Upper lobe of right lung (tissue), 1 donor: ENCODE data around the gene TMOD1. TPM values are rescaled to one million over a fixed set of nuclear protein-coding genes. Genes with fewer than 3 reads are reported as not detected.

Experiments used
- ATAC-seq: fragments of 200-7000 bp; cut with Tn5 transposase; one replicate; pipeline ENCODE4 v1.9.1; 2020; ENCODE audit warnings: mild to moderate bottlenecking, moderate library complexity
- DNase-seq: peaks from one replicate; pipeline ENCODE4 v3.0.0-alpha.2; 2020
- H3K27ac ChIP-seq: fragments of 200-600 bp; one replicate; pipeline ENCODE4 v1.8.0; 2022
- H3K27me3 ChIP-seq: fragments of 200-600 bp; one replicate; pipeline ENCODE4 v1.8.0; 2022; ENCODE audit warnings: mild to moderate bottlenecking
- H3K36me3 ChIP-seq: fragments of 200-600 bp; one replicate; pipeline ENCODE4 v1.8.0; 2022
- H3K4me1 ChIP-seq: fragments of 200-600 bp; one replicate; pipeline ENCODE4 v1.8.0; 2022
- H3K4me3 ChIP-seq: fragments of 200-600 bp; one replicate; pipeline ENCODE4 v1.8.0; 2022; ENCODE audit warnings: mild to moderate bottlenecking
- H3K9me3 ChIP-seq: fragments of 200-600 bp; one replicate; pipeline ENCODE4 v1.8.0; 2022
- intact Hi-C: fragments of 100-400 bp; cut with DNase I; formaldehyde crosslinking; loops from one replicate; pipeline ENCODE4 v1.11.0; 2022
- total RNA-seq: library from RNA; stranded (reverse); fragmentation: NEBNext Ultra II Directional; extraction: Animal tissue kit (Norgen Biotek cat#: 25700); gene quantifications from one replicate; pipeline ENCODE4 v1.2.1, GENCODE V29; 2021
- TF ChIP-seq, protein P1 (sequence below): fragments of 200-600 bp; IDR thresholded peaks from one replicate; pipeline ENCODE4 v1.8.0; 2022; ENCODE audit warnings: antibody characterized with exemption
- donor health status: DM: no; HTN: yes; CAD: no; lungs with severe emphysema.

The TMOD1 gene
- total RNA-seq, 1 donor from 2014 or later = 11.3 TPM

DNA sequence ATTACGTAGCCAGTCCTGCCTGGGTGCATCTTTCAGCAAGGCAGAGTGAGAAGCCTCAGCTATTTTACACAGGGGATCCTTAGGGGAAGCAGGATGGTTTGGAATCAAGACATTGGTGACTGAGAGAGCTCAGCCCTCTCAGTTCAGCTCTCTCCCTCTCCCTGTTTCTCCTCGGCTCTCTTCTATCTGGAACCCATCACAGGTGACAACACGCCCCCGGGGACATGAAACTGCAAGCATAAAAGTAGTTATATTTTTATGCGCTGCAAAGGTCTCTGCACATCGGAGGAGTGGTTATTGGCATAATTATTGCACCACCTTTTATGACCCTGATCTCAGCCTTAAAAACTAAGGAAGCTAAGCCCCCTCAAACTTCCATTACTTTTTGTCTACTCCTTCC, 14.2 kb downstream of the TMOD1 start:
- TF ChIP-seq, protein P1, sequence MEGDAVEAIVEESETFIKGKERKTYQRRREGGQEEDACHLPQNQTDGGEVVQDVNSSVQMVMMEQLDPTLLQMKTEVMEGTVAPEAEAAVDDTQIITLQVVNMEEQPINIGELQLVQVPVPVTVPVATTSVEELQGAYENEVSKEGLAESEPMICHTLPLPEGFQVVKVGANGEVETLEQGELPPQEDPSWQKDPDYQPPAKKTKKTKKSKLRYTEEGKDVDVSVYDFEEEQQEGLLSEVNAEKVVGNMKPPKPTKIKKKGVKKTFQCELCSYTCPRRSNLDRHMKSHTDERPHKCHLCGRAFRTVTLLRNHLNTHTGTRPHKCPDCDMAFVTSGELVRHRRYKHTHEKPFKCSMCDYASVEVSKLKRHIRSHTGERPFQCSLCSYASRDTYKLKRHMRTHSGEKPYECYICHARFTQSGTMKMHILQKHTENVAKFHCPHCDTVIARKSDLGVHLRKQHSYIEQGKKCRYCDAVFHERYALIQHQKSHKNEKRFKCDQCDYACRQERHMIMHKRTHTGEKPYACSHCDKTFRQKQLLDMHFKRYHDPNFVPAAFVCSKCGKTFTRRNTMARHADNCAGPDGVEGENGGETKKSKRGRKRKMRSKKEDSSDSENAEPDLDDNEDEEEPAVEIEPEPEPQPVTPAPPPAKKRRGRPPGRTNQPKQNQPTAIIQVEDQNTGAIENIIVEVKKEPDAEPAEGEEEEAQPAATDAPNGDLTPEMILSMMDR = no peak
- Histone ChIP-seq H3K4me3 (no peak overlapping the region), H3K27me3 (no peaks in the 10 kb centered on the region), H3K27ac (no peak overlapping the region), H3K4me1 (peaks cover 31% of the 10 kb centered on the region), H3K9me3 (no peaks in the 10 kb centered on the region), H3K36me3 (no peaks in the 10 kb centered on the region)
- DNase-seq = no peak
- intact Hi-C loops = no loop called here
- no peak for ATAC-seq

DNA sequence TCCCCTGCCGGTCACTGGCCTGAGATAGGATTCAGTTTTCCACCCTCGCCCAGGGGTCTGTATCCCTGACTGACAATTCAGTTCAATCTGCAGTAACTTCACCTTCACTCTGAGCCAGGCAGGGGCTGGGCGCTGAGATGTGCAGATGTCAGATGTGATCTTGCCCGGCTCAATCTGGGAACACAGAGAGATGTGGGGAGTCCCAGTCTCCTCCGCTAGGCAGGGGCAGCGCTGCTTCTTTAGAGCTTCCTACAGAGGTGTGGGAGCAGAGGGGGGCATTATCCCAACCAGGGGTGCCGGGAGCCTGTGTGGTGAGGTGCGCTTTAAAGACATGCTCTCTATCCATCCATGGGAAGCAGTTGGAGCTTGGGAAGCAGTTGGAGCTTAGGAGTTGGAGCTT, 14.6 kb downstream of the TMOD1 start:
- peaks cover 31% of the 10 kb centered on the region for H3K4me1 ChIP-seq
- H3K36me3 ChIP-seq = no peaks in the 10 kb centered on the region
- no peaks in the 10 kb centered on the region for H3K9me3 ChIP-seq
- no peaks in the 10 kb centered on the region for H3K27me3 ChIP-seq
- TF ChIP-seq, protein P1 = no peak
- no peak overlapping the region for H3K27ac ChIP-seq
- ATAC-seq = no peak
- intact Hi-C loops = no loop called here
- DNase-seq = no peak
- no peak overlapping the region for H3K4me3 ChIP-seq

DNA sequence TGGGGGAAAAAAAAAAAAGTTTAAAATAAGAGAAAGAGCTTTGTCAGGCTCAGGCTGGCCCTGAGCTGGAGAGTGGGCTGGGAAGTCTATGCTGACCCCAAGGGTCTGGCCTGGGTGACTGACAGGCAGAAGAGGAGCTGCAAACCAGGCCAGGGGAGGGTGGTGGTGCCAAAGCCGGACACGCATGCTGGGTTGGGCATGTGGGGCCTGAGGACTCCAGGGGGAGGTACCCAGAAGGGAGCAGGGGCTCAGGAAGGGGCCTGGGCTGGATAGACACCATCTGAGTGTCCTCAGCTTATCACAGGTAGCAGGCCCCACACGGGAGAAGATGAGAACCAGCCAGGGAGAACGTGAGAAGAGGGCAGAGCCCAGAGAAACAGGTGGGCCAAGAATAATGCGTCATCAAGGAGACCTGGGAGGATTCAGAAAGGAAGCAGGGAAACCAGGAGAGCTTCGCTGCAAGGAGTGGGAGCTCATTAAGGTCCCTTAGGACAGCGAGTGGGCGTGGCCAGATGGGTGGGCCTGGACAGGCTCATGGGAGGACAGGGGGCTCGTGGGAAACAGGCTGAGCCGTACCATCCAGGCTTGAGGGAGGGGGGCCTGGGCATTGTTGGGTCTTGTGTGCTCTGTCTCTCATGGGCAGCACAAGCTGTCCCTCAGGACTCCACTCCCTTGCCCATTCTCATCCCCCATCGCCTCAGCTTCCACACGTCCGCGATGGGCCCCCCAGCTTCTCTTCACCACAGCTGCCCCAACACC, 16.0 kb downstream of the TMOD1 start:
- Histone ChIP-seq H3K4me1 (peaks cover 31% of the 10 kb centered on the region), H3K27me3 (no peaks in the 10 kb centered on the region), H3K9me3 (no peaks in the 10 kb centered on the region), H3K27ac (no peak overlapping the region), H3K4me3 (no peak overlapping the region), H3K36me3 (no peaks in the 10 kb centered on the region)
- ATAC-seq (no peak), DNase-seq (no peak)
- TF ChIP-seq, protein P1 = no peak
- intact Hi-C loops = no loop called here

DNA sequence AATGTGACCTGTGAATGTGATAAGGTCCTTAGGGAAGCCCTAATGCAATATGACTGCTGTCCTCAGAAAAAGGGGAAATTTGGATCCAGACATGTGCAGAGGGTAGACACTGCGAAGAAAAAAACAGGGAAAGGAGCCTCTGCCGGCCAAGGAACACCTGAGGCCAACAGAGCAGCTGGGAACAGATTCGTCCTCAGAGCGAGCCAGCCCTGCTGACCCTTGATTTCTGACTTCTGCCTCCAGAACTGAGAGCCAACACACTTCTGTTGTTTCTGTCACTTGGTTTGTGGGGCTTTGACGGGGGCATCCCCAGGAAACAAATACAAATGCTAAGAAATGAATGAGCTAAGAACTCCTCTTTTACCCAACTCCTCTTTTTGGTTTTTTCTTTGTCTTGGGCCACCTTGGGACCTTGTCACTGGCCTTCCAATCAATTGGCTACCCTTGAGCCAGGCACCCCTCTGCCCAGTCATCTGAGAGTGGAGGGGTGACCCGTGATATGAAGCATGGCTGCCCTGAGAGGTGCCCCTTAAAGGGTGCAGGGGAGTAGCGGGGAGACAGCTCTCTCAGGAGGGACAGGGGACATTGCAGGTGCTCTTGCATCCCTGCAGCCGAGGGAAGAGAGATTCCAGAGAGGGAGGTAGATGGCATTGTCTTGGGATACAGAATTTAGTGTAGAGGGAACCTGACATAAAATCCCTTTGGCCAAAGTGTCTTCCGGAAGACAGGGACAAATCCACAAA, 16.9 kb downstream of the TMOD1 start:
- intact Hi-C loops = no loop called here
- Histone ChIP-seq H3K4me1 (peaks cover 31% of the 10 kb centered on the region), H3K36me3 (no peaks in the 10 kb centered on the region), H3K27ac (peak overlapping the region; percentile 36), H3K9me3 (no peaks in the 10 kb centered on the region), H3K27me3 (no peaks in the 10 kb centered on the region), H3K4me3 (no peak overlapping the region)
- TF ChIP-seq, protein P1 = no peak
- no peak for DNase-seq
- ATAC-seq = no peak

DNA sequence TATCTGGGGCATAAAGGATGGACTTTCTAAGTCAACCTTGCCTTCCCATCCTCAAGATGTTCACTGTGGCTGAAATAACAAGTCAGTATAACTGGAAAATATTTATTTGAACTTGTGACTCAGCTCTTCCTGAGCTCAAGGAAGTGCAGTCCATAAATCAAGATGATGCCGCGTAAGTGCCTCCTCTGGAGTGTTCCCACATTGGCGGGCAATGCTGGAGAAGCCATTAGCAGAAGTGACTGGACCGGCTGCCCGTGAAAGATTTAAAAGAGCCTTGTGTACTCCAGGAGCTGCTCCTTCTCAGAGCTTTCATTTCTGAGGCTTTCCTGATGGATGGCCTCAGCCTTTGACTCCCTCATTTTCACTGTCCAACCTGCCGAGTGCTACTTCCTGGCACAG, 17.4 kb downstream of the TMOD1 start:
- TF ChIP-seq, protein P1 = no peak
- H3K27me3 ChIP-seq = no peaks in the 10 kb centered on the region
- intact Hi-C loops = no loop called here
- H3K4me1 ChIP-seq = peaks cover 31% of the 10 kb centered on the region
- no peaks in the 10 kb centered on the region for H3K36me3 ChIP-seq
- DNase-seq = no peak
- no peaks in the 10 kb centered on the region for H3K9me3 ChIP-seq
- no peak overlapping the region for H3K4me3 ChIP-seq
- H3K27ac ChIP-seq = peak overlapping the region; percentile 71
- peak; percentile 82 for ATAC-seq
